Sigmoid colon (tissue), 7 donors: ENCODE results near the gene TP73. TPM values are rescaled to one million over a fixed set of nuclear protein-coding genes. Genes with fewer than 3 reads are reported as not detected.

Source experiments
- DNase-seq: peaks from one replicate; pipeline ENCODE4 v3.0.0-alpha.2; 2019
- H3K27ac ChIP-seq, 4 donors: fragments of 200-600 bp; sonication (generic); one replicate each; pipeline ENCODE4 v1.5.1; 2016 to 2019; ENCODE audit warnings: mild to moderate bottlenecking in 1 of 4
- H3K27me3 ChIP-seq, 3 donors: fragments of 200-600 bp; sonication (generic); one replicate each; pipeline ENCODE4 v1.5.1; 2019; ENCODE audit warnings: mild to moderate bottlenecking in 1 of 3
- H3K36me3 ChIP-seq, 4 donors: fragments of 200-600 bp; sonication (generic); one replicate each; pipeline ENCODE4 v1.5.1; 2016 to 2019
- H3K4me1 ChIP-seq, 4 donors: fragments of 200-600 bp; sonication (generic); one replicate each; pipeline ENCODE4 v1.5.1; 2017 to 2019
- H3K4me3 ChIP-seq, 4 donors: fragments of 200-600 bp; sonication (generic); one replicate each; pipeline ENCODE4 v1.5.1; 2017 to 2019; ENCODE audit warnings: mild to moderate bottlenecking in 2 of 4, moderate library complexity in 1 of 4
- H3K9me3 ChIP-seq, 4 donors: fragments of 200-600 bp in 3 of 4; sonication (generic) in 3 of 4; one replicate each; pipeline versions ENCODE4 v1.5.1 to v1.6.1; 2013 to 2019
- EP300 ChIP-seq, 4 donors: sonication (generic); formaldehyde crosslinking; IDR thresholded peaks; one replicate each; pipeline ENCODE4 v1.6.1; 2017; ENCODE audit warnings: antibody characterized with exemption in 4 of 4
- POLR2A ChIP-seq, 2 donors: fragments of 450-650 bp; IDR thresholded peaks; one replicate each; pipeline ENCODE4 v1.6.1; 2016; ENCODE audit warnings: antibody characterized with exemption in 2 of 2, mild to moderate bottlenecking in 2 of 2, moderate library complexity in 2 of 2
- POLR2AphosphoS5 ChIP-seq, 4 donors: sonication (generic); formaldehyde crosslinking; IDR thresholded peaks; one replicate each; pipeline ENCODE4 v1.6.1; 2017; ENCODE audit warnings: antibody characterized with exemption in 4 of 4
- WGBS, 2 donors: extraction: QIAGEN DNeasy Blood & Tissue Kit; methylation state at CpG; one replicate each; pipeline ENCODE4 v1.1.7; 2013; 5-methylcytosine and 5-hydroxymethylcytosine counted together
- intact Hi-C: fragments of 100-400 bp; cut with DNase I; formaldehyde crosslinking; loops from one replicate; pipeline ENCODE4 v1.15.1; 2023
- polyA plus RNA-seq, 3 donors: library from polyadenylated mRNA; stranded (reverse); fragments of 200-250 nt; gene quantifications; one replicate each; pipeline ENCODE4 v1.2.3, GENCODE V29; 2013
- total RNA-seq, 4 donors: library from RNA; depleted of rRNA; stranded (reverse); fragments of >200 nt; gene quantifications; one replicate each; pipeline ENCODE4 v1.1.0, GENCODE V29; 2016
- TF ChIP-seq, protein P1 (sequence below), 4 experiments: fragments of 450-650 bp in 3 of 4; fragments of 200-600 bp in 1 of 4; IDR thresholded peaks; one replicate each; pipeline ENCODE4 v1.5.1; 2016 to 2019; ENCODE audit warnings: antibody characterized with exemption in 4 of 4, mild to moderate bottlenecking in 3 of 4, moderate library complexity in 2 of 4
- donor health status: healthy with polysubstance abuse.
- donor health status: Bipolar disorder and iron deficiency.
- donor health status: healthy.

Gene TP73
- total and polyA plus RNA-seq, 7 donors: 0.22 to 0.69 TPM; not detected in 5

DNA sequence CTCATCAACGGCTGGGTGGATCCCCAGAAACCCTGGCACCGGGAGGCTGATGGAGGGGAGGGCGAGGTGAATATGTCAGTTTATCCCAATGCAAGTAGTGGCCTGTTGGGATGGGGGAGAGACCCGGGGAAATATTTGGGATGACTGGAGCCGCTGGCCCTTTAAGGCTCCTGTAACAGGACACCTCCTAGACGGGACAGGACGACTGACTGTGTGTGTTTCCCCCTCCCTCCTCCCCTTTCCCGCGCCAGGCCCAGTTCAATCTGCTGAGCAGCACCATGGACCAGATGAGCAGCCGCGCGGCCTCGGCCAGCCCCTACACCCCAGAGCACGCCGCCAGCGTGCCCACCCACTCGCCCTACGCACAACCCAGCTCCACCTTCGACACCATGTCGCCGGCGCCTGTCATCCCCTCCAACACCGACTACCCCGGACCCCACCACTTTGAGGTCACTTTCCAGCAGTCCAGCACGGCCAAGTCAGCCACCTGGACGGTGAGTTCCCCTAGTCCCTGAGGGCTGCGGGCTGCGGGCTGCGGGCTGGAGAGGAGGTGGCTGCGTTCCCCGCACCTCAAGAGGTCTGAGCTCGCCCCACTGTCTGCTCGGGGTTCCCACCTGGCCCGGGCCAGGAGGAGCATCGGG lies 55.1 kb downstream of the TP73 start:
- 38 to 50% methylated on average over 35 of the region's 35 CpGs for WGBS, 2 donors
- H3K36me3 ChIP-seq: no peaks in the 10 kb centered on the region
- no peak overlapping the region for H3K4me3 ChIP-seq
- no peaks in the 10 kb centered on the region for H3K4me1 ChIP-seq
- no peak overlapping the region for H3K27ac ChIP-seq
- DNase-seq: no peak
- peaks cover 22 to 73% (median 54%) of the 10 kb centered on the region in 3 donors for H3K27me3 ChIP-seq
- H3K9me3 ChIP-seq: no peaks in the 10 kb centered on the region
- intact Hi-C loops: no loop called here
- no peak for TF ChIP-seq POLR2A (IDR thresholded peaks at IDR 0.05)
- no peak for TF ChIP-seq POLR2AphosphoS5 (IDR thresholded peaks at IDR 0.05)
- TF ChIP-seq EP300 (IDR thresholded peaks at IDR 0.05): no peak
- TF ChIP-seq, protein P1, sequence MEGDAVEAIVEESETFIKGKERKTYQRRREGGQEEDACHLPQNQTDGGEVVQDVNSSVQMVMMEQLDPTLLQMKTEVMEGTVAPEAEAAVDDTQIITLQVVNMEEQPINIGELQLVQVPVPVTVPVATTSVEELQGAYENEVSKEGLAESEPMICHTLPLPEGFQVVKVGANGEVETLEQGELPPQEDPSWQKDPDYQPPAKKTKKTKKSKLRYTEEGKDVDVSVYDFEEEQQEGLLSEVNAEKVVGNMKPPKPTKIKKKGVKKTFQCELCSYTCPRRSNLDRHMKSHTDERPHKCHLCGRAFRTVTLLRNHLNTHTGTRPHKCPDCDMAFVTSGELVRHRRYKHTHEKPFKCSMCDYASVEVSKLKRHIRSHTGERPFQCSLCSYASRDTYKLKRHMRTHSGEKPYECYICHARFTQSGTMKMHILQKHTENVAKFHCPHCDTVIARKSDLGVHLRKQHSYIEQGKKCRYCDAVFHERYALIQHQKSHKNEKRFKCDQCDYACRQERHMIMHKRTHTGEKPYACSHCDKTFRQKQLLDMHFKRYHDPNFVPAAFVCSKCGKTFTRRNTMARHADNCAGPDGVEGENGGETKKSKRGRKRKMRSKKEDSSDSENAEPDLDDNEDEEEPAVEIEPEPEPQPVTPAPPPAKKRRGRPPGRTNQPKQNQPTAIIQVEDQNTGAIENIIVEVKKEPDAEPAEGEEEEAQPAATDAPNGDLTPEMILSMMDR (IDR thresholded peaks at IDR 0.05): no peak

DNA sequence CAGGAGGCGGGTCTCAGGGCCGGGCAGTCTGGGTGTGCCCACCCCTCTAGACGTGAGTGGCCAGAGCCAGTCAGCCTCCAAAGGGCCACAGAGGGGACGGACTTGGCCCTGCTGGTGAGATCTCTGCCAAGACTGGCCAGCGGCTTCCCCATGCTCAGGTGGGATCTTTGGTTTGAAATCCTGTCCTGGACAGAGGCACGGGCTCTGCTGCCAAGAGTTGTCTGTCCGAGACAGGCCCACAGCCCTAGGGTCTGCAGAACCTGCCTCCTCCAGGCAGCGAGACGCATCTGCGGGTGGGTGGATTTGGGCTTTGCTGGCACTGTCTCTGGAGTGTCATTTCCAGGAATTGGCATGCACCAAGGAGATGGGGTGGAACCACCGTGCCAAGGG lies 55.6 kb downstream of the TP73 start:
- no peaks in the 10 kb centered on the region for H3K4me1 ChIP-seq
- H3K9me3 ChIP-seq: no peaks in the 10 kb centered on the region
- peaks cover 22 to 73% (median 52%) of the 10 kb centered on the region in 3 donors for H3K27me3 ChIP-seq
- no peak for DNase-seq
- H3K36me3 ChIP-seq: no peaks in the 10 kb centered on the region
- H3K4me3 ChIP-seq: no peak overlapping the region
- WGBS, 2 donors: 72 to 73% methylated on average over 11 of the region's 11 CpGs
- intact Hi-C loops: no loop called here
- H3K27ac ChIP-seq: no peak overlapping the region
- no peak for TF ChIP-seq EP300 (IDR thresholded peaks at IDR 0.05)

DNA sequence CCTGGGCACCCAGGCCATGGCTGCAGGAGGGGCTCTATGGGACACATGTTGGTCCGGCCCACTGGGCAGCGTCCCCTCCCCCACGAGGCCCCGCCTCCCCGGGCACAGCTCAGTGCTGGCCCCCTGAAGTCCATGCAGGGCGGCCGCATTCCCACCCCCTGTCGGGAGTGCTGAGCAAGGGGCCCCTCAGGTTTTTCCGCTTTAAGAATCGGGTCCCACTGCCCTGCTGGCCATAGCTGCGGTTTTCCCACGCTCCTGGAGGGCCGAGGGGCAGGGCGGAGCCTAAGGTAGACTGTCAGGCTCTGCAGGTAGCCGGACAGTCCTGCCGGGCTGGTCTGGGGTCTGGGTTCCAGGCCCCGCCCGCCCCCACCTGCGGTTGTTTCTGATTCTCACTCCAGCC lies 56.5 kb downstream of the TP73 start:
- TF ChIP-seq EP300 (IDR thresholded peaks at IDR 0.05) (no peak), POLR2AphosphoS5 (IDR thresholded peaks at IDR 0.05) (no peak), POLR2A (IDR thresholded peaks at IDR 0.05) (no peak)
- TF ChIP-seq, protein P1 (IDR thresholded peaks at IDR 0.05): no peak
- WGBS, 2 donors: 21% methylated on average over 19 of the region's 19 CpGs

DNA sequence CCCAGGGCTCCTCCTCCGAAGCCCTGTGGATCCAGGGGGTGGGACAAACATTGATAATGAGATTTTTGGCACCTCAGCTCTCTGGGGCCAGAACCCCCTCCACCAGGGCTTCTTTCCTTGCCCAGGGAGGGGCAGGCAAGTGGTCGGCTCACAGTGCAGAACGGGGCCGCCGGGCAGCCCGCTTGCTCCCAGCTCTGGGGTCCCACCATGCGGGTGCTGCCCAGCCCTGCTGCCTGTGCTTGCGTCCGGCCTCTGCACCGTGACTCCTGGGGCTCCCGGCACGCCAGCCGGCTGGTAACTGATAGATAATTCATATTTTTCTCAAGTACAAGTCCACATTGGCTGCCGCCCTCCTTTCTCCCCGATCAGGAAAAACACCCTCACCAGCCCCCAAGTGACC lies 57.9 kb downstream of the TP73 start:
- Histone ChIP-seq H3K4me3 (no peak overlapping the region), H3K27ac (no peak overlapping the region), H3K9me3 (no peaks in the 10 kb centered on the region), H3K36me3 (no peaks in the 10 kb centered on the region), H3K4me1 (no peaks in the 10 kb centered on the region), H3K27me3 (peaks cover 22 to 76% (median 52%) of the 10 kb centered on the region in 3 donors)
- intact Hi-C loops: no loop called here
- TF ChIP-seq, protein P1 (IDR thresholded peaks at IDR 0.05): no peak
- TF ChIP-seq POLR2A (IDR thresholded peaks at IDR 0.05) (no peak), EP300 (IDR thresholded peaks at IDR 0.05) (no peak), POLR2AphosphoS5 (IDR thresholded peaks at IDR 0.05) (no peak)
- DNase-seq: no peak
- WGBS, 2 donors: 89 to 92% methylated on average over 15 of the region's 15 CpGs

More for the DNA sequence above, 56.5 kb downstream of the TP73 start:
- intact Hi-C loops: no loop called here
- no peaks in the 10 kb centered on the region for H3K9me3 ChIP-seq
- no peak overlapping the region for H3K4me3 ChIP-seq
- no peak overlapping the region for H3K27ac ChIP-seq
- H3K27me3 ChIP-seq: peaks cover 22 to 74% (median 52%) of the 10 kb centered on the region in 3 donors
- no peak for DNase-seq
- no peaks in the 10 kb centered on the region for H3K36me3 ChIP-seq
- no peaks in the 10 kb centered on the region for H3K4me1 ChIP-seq

DNA sequence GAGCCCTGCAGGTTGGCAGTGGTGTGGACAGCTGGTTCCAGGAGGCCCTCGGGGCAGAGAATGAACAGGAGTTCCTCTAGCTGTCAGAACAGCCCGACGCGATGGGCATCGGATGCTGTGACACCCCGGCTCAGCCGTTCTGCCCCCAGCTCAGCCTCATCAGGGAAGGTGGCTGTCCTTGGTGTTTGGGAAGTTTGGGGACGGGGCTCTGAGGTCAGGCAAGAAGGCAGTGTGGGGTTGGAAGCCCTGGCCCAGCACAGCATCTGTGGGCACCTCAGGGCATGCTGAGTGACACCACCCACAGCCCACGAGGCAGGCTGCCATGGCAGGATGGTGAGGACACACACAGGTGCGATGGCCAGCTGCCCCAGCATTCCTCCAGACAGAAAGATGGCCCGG lies 59.1 kb downstream of the TP73 start:
- H3K4me1 ChIP-seq: no peaks in the 10 kb centered on the region
- H3K9me3 ChIP-seq: no peaks in the 10 kb centered on the region
- WGBS, 2 donors: 68 to 76% methylated on average over 11 of the region's 11 CpGs
- H3K27me3 ChIP-seq: peaks cover 22 to 82% (median 56%) of the 10 kb centered on the region in 3 donors
- no peaks in the 10 kb centered on the region for H3K36me3 ChIP-seq
- no peak for TF ChIP-seq POLR2AphosphoS5 (IDR thresholded peaks at IDR 0.05)
- TF ChIP-seq POLR2A (IDR thresholded peaks at IDR 0.05): no peak
- TF ChIP-seq, protein P1 (IDR thresholded peaks at IDR 0.05): no peak
- no peak for TF ChIP-seq EP300 (IDR thresholded peaks at IDR 0.05)
- H3K4me3 ChIP-seq: no peak overlapping the region
- no peak for DNase-seq
- no peak overlapping the region for H3K27ac ChIP-seq
- intact Hi-C loops: no loop called here
